Astrocyte of the cerebellum (primary cell): Measurements from ENCODE around the gene YPEL2.

ENCODE experiments used
- DNase-seq: peaks from one replicate; pipeline ENCODE4 v3.0.0-alpha.2; 2011; ENCODE audit warnings: low read depth
- H3K4me3 ChIP-seq: 2 replicates; pipeline ENCODE4 v1.5.1; 2011; ENCODE audit warnings: mild to moderate bottlenecking, low read depth, low read length, moderate library complexity
- CTCF ChIP-seq: IDR thresholded peaks from 2 replicates; pipeline ENCODE4 v1.5.1; 2012; ENCODE audit warnings: low read length, low read depth, moderate library complexity, mild to moderate bottlenecking; ENCODE audit errors: missing control alignments
- in situ Hi-C: cut with HindIII; loops from 2 replicates; pipeline ENCODE4 v1.10.0; 2017; ENCODE audit warnings: low sequenced_read_pairs

The YPEL2 gene

GRCh38 chr17:59417452-59417851 lies 86.0 kb downstream of the YPEL2 start:
- no peak for DNase-seq
- in situ Hi-C loops, result no loop called here
- no peak for TF ChIP-seq CTCF
- no peak overlapping the region for H3K4me3 ChIP-seq

- in situ Hi-C loops, result no loop called here
- TF ChIP-seq CTCF, result no peak
- DNase-seq, result no peak
- H3K4me3 ChIP-seq, result no peak overlapping the region
Observed at GRCh38 chr17:59418732-59419166, 87.3 kb downstream of the YPEL2 start.

- in situ Hi-C loops, result no loop called here
- DNase-seq, result no peak
- no peak for TF ChIP-seq CTCF
- H3K4me3 ChIP-seq, result no peak overlapping the region
Observed at GRCh38 chr17:59420901-59421300, 89.4 kb downstream of the YPEL2 start.

GRCh38 chr17:59421722-59422121 lies 90.3 kb downstream of the YPEL2 start:
- no peak overlapping the region for H3K4me3 ChIP-seq
- no peak for TF ChIP-seq CTCF
- no peak for DNase-seq
- in situ Hi-C loops, result no loop called here

- no peak for DNase-seq
- in situ Hi-C loops, result no loop called here
- H3K4me3 ChIP-seq, result no peak overlapping the region
- TF ChIP-seq CTCF, result no peak
Observed at GRCh38 chr17:59423137-59423724, 91.8 kb downstream of the YPEL2 start.

GRCh38 chr17:59423903-59424302 lies 92.4 kb downstream of the YPEL2 start:
- in situ Hi-C loops, result no loop called here

More at GRCh38 chr17:59423903-59424302, 92.4 kb downstream of the YPEL2 start:
- no peak for TF ChIP-seq CTCF
- H3K4me3 ChIP-seq, result no peak overlapping the region
- no peak for DNase-seq
